ENCODE data around the gene CSPG5. TPM values are rescaled to one million over a fixed set of nuclear protein-coding genes. Genes with fewer than 3 reads are reported as not detected.

The CSPG5 gene
- total RNA-seq, 4 donors from 2014 or later: 0.82 to 2.9 TPM; not detected in 2

GRCh38 chr3:47614788-47615187 is 36.1 kb upstream of the CSPG5 start:
- Histone ChIP-seq H3K27me3 (no peaks in the 10 kb centered on the region), H3K27ac (peak overlapping the region in 1 of 2 donors; percentile 17), H3K4me3 (no peak overlapping the region), H3K36me3 (no peaks in the 10 kb centered on the region), H3K4me1 (no peaks in the 10 kb centered on the region), H3K9me3 (no peaks in the 10 kb centered on the region)
- TF ChIP-seq, protein P1, sequence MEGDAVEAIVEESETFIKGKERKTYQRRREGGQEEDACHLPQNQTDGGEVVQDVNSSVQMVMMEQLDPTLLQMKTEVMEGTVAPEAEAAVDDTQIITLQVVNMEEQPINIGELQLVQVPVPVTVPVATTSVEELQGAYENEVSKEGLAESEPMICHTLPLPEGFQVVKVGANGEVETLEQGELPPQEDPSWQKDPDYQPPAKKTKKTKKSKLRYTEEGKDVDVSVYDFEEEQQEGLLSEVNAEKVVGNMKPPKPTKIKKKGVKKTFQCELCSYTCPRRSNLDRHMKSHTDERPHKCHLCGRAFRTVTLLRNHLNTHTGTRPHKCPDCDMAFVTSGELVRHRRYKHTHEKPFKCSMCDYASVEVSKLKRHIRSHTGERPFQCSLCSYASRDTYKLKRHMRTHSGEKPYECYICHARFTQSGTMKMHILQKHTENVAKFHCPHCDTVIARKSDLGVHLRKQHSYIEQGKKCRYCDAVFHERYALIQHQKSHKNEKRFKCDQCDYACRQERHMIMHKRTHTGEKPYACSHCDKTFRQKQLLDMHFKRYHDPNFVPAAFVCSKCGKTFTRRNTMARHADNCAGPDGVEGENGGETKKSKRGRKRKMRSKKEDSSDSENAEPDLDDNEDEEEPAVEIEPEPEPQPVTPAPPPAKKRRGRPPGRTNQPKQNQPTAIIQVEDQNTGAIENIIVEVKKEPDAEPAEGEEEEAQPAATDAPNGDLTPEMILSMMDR (IDR thresholded peaks at IDR 0.05): no peak
- TF ChIP-seq POLR2A (IDR thresholded peaks at IDR 0.05): no peak
- DNase-seq: no peak
- intact Hi-C loops (cut with DNase I; ENCODE audit: low total_unique reads): no loop called here

DNA sequence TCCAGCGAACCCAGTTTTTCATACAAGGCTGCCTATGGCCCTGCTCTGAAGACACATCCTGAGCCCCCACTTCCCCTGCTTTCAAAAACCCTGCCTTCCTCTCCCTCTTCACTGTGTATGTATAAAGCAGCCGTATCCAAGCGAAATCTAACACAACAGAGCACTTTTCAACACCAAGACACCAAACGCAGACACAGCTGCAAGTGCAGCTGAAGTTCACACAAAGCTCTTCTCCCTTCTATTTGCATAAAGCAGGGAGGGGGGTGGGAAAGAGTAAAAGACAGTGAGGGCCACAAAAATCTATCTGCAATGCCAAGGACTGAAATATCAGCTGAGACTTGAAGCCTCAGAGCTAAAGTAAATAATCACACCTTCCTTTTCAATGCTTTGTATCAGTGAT is 35.1 kb upstream of the CSPG5 start:
- Histone ChIP-seq H3K27ac (no peak overlapping the region), H3K36me3 (no peaks in the 10 kb centered on the region), H3K4me3 (no peak overlapping the region), H3K27me3 (no peaks in the 10 kb centered on the region), H3K4me1 (no peaks in the 10 kb centered on the region), H3K9me3 (no peaks in the 10 kb centered on the region)
- intact Hi-C loops (cut with DNase I; ENCODE audit: low total_unique reads): no loop called here
- TF ChIP-seq, protein P1 (IDR thresholded peaks at IDR 0.05): no peak
- no peak for TF ChIP-seq POLR2A (IDR thresholded peaks at IDR 0.05)
- DNase-seq: no peak

DNA sequence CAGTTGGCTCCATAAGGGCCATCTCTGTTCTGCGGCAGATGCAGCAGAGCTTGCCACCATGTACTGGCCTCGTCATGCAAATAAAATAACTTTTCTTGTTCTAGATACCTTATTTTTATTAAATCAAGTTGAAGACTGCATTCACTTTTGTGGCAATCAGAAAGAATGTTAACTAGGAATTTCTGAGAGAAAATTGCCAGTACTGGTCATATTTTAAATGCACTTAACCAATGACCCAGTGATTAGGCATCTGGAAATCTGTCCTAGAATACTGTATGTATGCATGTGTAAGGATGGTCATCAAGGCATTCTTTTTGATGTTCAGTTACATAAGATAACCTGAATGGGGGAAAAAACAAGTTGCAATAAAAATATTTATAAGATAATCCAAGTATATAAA is 34.2 kb upstream of the CSPG5 start:
- H3K36me3 ChIP-seq: no peaks in the 10 kb centered on the region
- H3K27me3 ChIP-seq: no peaks in the 10 kb centered on the region
- H3K4me3 ChIP-seq: no peak overlapping the region
- intact Hi-C loops (cut with DNase I; ENCODE audit: low total_unique reads): no loop called here
- H3K27ac ChIP-seq: peak overlapping the region in 1 of 2 donors; percentile 69
- no peaks in the 10 kb centered on the region for H3K4me1 ChIP-seq
- DNase-seq: no peak
- TF ChIP-seq, protein P1 (IDR thresholded peaks at IDR 0.05): no peak
- no peak for TF ChIP-seq POLR2A (IDR thresholded peaks at IDR 0.05)
- no peaks in the 10 kb centered on the region for H3K9me3 ChIP-seq

DNA sequence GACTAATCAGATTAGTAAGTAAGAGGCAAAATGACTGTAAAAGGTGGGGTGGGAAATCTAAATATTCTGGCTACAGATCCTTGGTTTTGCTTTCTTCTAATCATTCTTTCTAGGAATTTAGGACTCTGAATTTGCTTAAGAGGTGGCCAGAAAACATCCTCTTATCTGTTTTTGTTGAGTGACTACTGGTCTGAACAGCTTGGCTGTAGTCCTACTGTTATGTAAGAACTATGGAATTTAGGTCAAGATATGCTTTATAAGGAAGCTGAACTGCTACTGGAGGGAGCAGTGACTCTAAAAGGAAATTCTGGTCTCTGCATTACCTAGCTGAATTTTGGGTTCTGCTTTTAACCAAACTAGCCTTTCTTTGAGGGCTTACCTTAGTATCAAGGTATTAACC is 33.5 kb upstream of the CSPG5 start:
- H3K27me3 ChIP-seq: no peaks in the 10 kb centered on the region
- intact Hi-C loops (cut with DNase I; ENCODE audit: low total_unique reads): no loop called here
- TF ChIP-seq POLR2A (IDR thresholded peaks at IDR 0.05): no peak
- TF ChIP-seq, protein P1 (IDR thresholded peaks at IDR 0.05): no peak
- no peak overlapping the region for H3K4me3 ChIP-seq
- H3K4me1 ChIP-seq: no peaks in the 10 kb centered on the region
- DNase-seq: no peak
- H3K9me3 ChIP-seq: no peaks in the 10 kb centered on the region
- peak overlapping the region in 1 of 2 donors; percentile 69 for H3K27ac ChIP-seq
- no peaks in the 10 kb centered on the region for H3K36me3 ChIP-seq

DNA sequence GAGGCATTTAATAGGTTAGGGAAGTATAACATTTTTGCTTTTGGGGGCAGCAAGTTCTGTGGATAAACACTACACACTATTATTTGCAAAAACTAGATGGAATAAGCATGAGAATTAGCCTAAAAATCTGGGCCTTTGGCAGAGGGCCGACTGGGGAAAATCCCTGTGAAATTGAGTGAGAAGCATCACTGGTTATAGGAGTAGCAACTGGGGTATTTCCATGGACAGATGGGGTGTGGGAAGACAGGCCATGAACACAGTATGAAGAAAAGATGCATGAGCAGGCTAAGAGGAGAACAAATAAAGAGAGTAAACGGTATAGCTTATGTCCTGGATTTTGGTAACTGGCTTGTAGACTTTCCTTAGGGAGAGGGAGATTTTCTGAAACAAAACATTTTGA is 32.9 kb upstream of the CSPG5 start:
- no peak for DNase-seq
- H3K27ac ChIP-seq: peak overlapping the region in 1 of 2 donors; percentile 69
- no peaks in the 10 kb centered on the region for H3K9me3 ChIP-seq
- no peaks in the 10 kb centered on the region for H3K27me3 ChIP-seq
- no peaks in the 10 kb centered on the region for H3K36me3 ChIP-seq
- no peaks in the 10 kb centered on the region for H3K4me1 ChIP-seq
- TF ChIP-seq, protein P1 (IDR thresholded peaks at IDR 0.05): no peak
- TF ChIP-seq POLR2A (IDR thresholded peaks at IDR 0.05): no peak
- intact Hi-C loops (cut with DNase I; ENCODE audit: low total_unique reads): no loop called here
- no peak overlapping the region for H3K4me3 ChIP-seq

Data from uterus (tissue), 4 donors.